ENCODE data around the gene LRRC9. TPM values are rescaled to one million over a fixed set of nuclear protein-coding genes. Genes with fewer than 3 reads are reported as not detected.

Gene LRRC9
- not detected in 2 replicates for total RNA-seq (2021)
- Bru-seq, nascent RNA: percentile 2 among the genes with signal in this experiment
- BruChase-seq, experiment 1, labeled RNA remaining after a 2-hour chase: percentile 1 among the genes with signal in this experiment
- percentile 0 among the genes with signal in this experiment for BruChase-seq, experiment 2, labeled RNA remaining after a 6-hour chase
- long read RNA-seq: 0 reads

DNA sequence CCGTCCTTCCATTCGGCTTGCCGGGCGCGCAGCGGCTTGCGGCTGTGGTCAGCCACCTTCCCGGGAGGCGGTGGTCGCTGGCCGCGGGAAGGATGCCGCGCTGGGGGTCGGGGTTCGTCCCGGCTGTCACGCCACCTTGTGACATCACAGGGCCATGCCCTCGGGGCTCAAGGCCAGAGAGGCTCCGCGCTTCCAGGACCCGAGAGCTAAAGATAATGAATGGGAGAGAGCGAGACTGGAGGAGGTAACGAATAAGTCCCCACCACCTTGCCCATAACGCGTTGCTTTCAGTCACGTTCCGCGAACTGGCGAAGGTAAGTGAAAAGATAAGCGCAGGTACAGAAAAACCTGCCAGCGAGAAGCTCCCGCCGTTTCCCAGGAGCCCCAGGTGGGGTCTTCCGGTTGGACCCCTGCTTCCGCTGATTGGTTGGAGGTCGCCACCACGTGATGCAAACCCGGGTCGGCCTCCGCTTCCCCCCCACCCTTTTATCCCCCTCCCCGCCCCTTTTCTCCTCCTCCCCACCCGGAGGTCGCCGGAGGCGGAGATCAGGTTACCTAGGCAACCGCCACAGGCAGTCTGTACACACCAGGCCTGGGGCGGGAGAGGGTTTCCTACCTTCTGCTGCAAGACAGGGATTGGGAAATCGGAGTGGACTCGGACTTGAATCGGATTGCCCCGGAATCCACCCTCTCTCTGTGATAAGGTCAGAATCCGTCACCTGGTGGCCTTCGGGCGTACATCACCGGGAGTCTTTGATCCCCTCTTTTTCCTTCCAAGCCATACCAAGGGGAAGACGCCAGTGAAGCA, at the start of gene LRRC9:
TSS of gene LRRC9 (plus strand) at position 575 of the 808 bp plus-strand sequence.
- H4K20me1 ChIP-seq (ENCODE audit: insufficient read depth): no peaks in the 10 kb centered on the region

DNA sequence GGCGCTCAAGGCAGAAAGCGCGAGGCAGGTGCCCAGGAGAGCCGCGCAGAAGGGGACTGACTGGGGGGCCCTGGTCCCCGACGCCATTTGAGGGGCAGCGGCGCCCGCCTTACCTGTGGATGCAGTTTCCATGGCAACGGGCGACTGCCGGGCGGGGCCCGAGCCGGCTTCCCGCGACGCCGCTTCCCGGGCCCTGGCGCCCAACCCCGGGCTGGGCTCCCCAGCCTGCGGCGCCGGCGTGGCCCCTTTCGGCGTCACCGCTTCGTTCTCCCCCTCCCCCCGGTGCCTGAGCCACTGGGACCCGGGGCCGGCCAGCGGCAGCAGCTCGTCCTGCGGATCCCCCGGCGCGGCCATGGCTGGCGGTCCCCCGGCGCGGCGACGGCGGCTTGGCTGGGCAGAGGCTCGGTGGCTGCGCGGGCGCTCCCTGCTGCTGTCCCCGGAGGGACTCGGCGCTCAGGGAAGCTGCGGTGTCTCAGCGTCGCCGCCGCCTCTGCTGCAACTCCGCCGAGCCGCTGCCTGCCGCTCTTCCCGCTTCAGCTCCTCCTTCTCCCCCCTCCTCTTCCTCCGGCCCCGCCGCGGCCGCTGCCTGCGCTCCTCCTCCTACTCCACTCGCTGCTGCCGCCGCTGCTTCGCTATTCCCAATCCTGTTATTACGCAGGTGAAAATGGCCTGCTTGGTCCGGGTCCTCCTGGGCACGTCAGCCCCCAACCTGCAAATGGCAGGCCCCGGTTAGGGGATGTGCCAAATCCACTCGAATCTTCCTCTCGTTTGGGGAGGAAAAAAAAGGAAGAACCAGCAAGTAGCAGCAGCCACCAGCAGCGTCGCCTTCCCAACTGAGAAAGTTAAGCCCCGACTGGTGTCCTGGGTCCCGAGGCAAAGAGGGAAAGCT, 49.4 kb upstream of the LRRC9 start, which contains the start of gene RTN1:
TSS of gene RTN1 (minus strand) at position 500 of the 889 bp plus-strand sequence. CDS start at position 354, 146 bp downstream.
- Histone ChIP-seq H3K4me2 (no peak within 1 kb of the TSS), H3K4me3 (no peak within 1 kb of the TSS), H2AFZ (no peak within 1 kb of the TSS), H3K4me1 (replicated peaks; ENCODE audit: insufficient read depth) (no peaks in the 10 kb centered on the region), H3K9me3 (ENCODE audit: insufficient read depth, low read depth) (no peaks in the 10 kb centered on the region), H3K9me2 (ENCODE audit: insufficient read depth) (no peaks in the 10 kb centered on the region), H3K36me3 (ENCODE audit: low read depth) (no peaks in the 10 kb centered on the region), H3F3A (ENCODE audit: insufficient read depth, low read depth) (no peaks in the 10 kb centered on the region), H3K27me3 (ENCODE audit: insufficient read depth, low read depth) (no peaks in the 10 kb centered on the region), H3K27ac (no peak within 1 kb of the TSS), H4K20me1 (ENCODE audit: insufficient read depth) (no peaks in the 10 kb centered on the region), H3K79me2 (ENCODE audit: low read depth) (no peaks in the 10 kb centered on the region)
- POLR2A ChIA-PET (ENCODE audit: unreplicated experiment): no interaction called here
- TF ChIP-seq, protein P1, sequence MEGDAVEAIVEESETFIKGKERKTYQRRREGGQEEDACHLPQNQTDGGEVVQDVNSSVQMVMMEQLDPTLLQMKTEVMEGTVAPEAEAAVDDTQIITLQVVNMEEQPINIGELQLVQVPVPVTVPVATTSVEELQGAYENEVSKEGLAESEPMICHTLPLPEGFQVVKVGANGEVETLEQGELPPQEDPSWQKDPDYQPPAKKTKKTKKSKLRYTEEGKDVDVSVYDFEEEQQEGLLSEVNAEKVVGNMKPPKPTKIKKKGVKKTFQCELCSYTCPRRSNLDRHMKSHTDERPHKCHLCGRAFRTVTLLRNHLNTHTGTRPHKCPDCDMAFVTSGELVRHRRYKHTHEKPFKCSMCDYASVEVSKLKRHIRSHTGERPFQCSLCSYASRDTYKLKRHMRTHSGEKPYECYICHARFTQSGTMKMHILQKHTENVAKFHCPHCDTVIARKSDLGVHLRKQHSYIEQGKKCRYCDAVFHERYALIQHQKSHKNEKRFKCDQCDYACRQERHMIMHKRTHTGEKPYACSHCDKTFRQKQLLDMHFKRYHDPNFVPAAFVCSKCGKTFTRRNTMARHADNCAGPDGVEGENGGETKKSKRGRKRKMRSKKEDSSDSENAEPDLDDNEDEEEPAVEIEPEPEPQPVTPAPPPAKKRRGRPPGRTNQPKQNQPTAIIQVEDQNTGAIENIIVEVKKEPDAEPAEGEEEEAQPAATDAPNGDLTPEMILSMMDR (conservative IDR thresholded peaks at IDR 0.05): no peak
- TF ChIP-seq EZH2 (IDR thresholded peaks at IDR 0.05; ENCODE audit: low read depth): no peak
- intact Hi-C loops (cut with micrococcal nuclease; ENCODE audit: unreplicated experiment): no loop called here
- BruUV-seq (replicated peaks): no TSS peak
- CTCF ChIA-PET: no interaction called here
- DNase-seq: no peak

More for the DNA sequence above, at the start of gene LRRC9:
- POLR2A ChIA-PET (ENCODE audit: unreplicated experiment): no interaction called here
- Histone ChIP-seq H3K4me3 (no peak within 1 kb of the TSS), H2AFZ (no peak within 1 kb of the TSS), H3K79me2 (ENCODE audit: low read depth) (no peaks in the 10 kb centered on the region), H3K4me1 (replicated peaks; ENCODE audit: insufficient read depth) (no peaks in the 10 kb centered on the region), H3F3A (ENCODE audit: insufficient read depth, low read depth) (no peaks in the 10 kb centered on the region), H3K9me3 (ENCODE audit: insufficient read depth, low read depth) (no peaks in the 10 kb centered on the region; the same call in 1 of the 2 replicates), H3K27ac (no peak within 1 kb of the TSS), H3K27me3 (ENCODE audit: insufficient read depth, low read depth) (no peaks in the 10 kb centered on the region), H3K4me2 (no peak within 1 kb of the TSS), H3K36me3 (ENCODE audit: low read depth) (no peaks in the 10 kb centered on the region), H3K9me2 (ENCODE audit: insufficient read depth) (no peaks in the 10 kb centered on the region; the same call in 1 of the 2 replicates)
- TF ChIP-seq, protein P1 (conservative IDR thresholded peaks at IDR 0.05): no peak
- no peak for TF ChIP-seq EZH2 (IDR thresholded peaks at IDR 0.05; ENCODE audit: low read depth)
- BruUV-seq (replicated peaks): no TSS peak
- intact Hi-C loops (cut with micrococcal nuclease; ENCODE audit: unreplicated experiment): loop anchor here (10.0 kb wide), 1 partner anchor 895 kb away; no protein-coding TSS in a partner anchor
- DNase-seq: no peak
- CTCF ChIA-PET: no interaction called here

- CTCF ChIA-PET: no interaction called here
Measured at GRCh38 chr14:59871166-59871495, 48.8 kb upstream of the LRRC9 start.

More at GRCh38 chr14:59871166-59871495, 48.8 kb upstream of the LRRC9 start:
- Histone ChIP-seq H3K79me2 (ENCODE audit: low read depth) (no peaks in the 10 kb centered on the region), H3K4me2 (no peak overlapping the region), H3K4me1 (replicated peaks; ENCODE audit: insufficient read depth) (no peaks in the 10 kb centered on the region), H2AFZ (no peak overlapping the region), H3K27me3 (ENCODE audit: insufficient read depth, low read depth) (no peaks in the 10 kb centered on the region), H3K4me3 (no peak overlapping the region), H3F3A (ENCODE audit: insufficient read depth, low read depth) (no peaks in the 10 kb centered on the region), H4K20me1 (ENCODE audit: insufficient read depth) (no peaks in the 10 kb centered on the region), H3K9me2 (ENCODE audit: insufficient read depth) (no peaks in the 10 kb centered on the region), H3K27ac (no peak overlapping the region), H3K9me3 (ENCODE audit: insufficient read depth, low read depth) (no peaks in the 10 kb centered on the region), H3K36me3 (ENCODE audit: low read depth) (no peaks in the 10 kb centered on the region)
- intact Hi-C loops (cut with micrococcal nuclease; ENCODE audit: unreplicated experiment): no loop called here
- no TSS peak for BruUV-seq (replicated peaks)
- no peak for DNase-seq
- no peak for TF ChIP-seq EZH2 (IDR thresholded peaks at IDR 0.05; ENCODE audit: low read depth)
- TF ChIP-seq, protein P1 (conservative IDR thresholded peaks at IDR 0.05): no peak
- POLR2A ChIA-PET (ENCODE audit: unreplicated experiment): no interaction called here

All from PC-9 (cell line).